ENCODE data around the gene ZNF547.
A peak's percentile ranks its signal among the peaks of the same experiment; 100 is the strongest.
"Not testable (repeated sequence)": the region's sequence is repeated elsewhere in the genome, so short reads cannot be mapped to it uniquely, and the experiment has no call there.

ZNF547 gene

DNA sequence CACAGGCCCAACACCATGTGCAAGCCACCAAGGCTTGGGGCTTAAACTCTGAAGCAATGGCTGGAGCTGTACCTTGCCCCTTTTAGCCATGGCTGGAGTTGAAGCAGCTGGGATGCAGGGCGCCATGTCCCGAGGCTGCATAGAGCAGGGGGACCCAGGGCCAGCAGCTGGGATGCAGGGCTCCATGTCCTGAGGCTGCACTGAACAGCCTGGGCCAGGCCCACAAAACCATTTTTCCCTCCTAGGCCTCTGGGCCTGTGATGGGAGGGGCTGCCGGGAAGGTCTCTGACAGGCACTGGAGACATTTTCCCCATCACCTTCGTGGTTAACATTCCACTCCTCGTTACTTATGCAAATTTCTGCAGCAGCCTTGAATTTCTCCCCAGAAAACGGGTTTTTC, 10.8 kb downstream of the ZNF547 start:
- TF ChIP-seq, protein P1, sequence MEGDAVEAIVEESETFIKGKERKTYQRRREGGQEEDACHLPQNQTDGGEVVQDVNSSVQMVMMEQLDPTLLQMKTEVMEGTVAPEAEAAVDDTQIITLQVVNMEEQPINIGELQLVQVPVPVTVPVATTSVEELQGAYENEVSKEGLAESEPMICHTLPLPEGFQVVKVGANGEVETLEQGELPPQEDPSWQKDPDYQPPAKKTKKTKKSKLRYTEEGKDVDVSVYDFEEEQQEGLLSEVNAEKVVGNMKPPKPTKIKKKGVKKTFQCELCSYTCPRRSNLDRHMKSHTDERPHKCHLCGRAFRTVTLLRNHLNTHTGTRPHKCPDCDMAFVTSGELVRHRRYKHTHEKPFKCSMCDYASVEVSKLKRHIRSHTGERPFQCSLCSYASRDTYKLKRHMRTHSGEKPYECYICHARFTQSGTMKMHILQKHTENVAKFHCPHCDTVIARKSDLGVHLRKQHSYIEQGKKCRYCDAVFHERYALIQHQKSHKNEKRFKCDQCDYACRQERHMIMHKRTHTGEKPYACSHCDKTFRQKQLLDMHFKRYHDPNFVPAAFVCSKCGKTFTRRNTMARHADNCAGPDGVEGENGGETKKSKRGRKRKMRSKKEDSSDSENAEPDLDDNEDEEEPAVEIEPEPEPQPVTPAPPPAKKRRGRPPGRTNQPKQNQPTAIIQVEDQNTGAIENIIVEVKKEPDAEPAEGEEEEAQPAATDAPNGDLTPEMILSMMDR (IDR thresholded peaks at IDR 0.05; ENCODE audit: low read depth, low read length): no peak

GRCh38 chr19:57374647-57375046, 11.3 kb downstream of the ZNF547 start:
- not testable (repeated sequence) for H3K4me3 ChIP-seq (ENCODE audit: low read depth, low read length)

More for the DNA sequence above, 10.8 kb downstream of the ZNF547 start:
- no peak overlapping the region for H3K4me3 ChIP-seq (ENCODE audit: low read depth, low read length)

DNA sequence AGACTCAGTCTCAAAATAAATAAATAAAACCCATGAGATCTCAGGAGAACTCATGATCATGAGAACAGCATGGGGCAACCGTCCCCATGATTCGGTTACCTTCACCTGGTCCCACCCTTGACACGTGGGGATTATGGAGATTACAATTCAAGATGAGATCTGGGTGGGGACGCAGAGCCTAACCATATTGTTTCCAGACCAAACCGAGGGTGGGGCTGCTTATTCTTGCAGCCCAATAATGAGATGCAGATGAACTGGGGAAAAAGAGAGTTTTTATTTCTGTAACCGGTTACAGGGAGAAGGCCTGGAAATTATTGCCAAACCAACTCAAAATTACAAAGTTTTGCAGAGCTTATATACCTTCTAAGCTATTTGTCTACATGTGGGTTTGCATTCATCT, 12.8 kb downstream of the ZNF547 start:
- TF ChIP-seq, protein P1 (IDR thresholded peaks at IDR 0.05; ENCODE audit: low read depth, low read length): no peak
- H3K4me3 ChIP-seq (ENCODE audit: low read depth, low read length): no peak overlapping the region

DNA sequence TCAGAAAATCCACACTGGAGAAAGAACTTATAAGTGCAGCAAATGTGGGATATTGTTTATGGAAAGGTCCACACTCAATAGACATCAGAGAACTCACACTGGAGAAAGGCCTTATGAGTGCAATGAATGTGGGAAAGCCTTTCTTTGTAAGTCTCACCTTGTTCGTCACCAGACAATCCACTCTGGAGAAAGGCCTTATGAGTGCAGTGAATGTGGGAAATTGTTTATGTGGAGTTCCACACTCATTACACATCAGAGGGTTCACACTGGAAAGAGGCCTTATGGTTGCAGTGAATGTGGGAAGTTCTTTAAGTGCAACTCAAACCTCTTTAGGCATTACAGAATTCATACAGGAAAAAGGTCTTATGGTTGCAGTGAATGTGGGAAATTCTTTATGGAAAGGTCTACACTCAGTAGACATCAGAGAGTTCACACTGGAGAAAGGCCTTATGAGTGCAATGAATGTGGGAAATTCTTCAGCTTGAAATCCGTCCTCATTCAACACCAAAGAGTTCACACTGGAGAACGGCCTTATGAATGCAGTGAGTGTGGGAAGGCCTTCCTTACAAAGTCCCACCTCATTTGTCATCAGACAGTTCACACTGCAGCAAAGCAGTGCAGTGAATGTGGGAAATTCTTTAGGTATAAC, 14.3 kb downstream of the ZNF547 start:
- no peak overlapping the region for H3K4me3 ChIP-seq (ENCODE audit: low read depth, low read length)
- TF ChIP-seq, protein P1 (IDR thresholded peaks at IDR 0.05; ENCODE audit: low read depth, low read length): no peak

GRCh38 chr19:57380923-57381322, 17.6 kb downstream of the ZNF547 start:
- TF ChIP-seq, protein P1 (IDR thresholded peaks at IDR 0.05; ENCODE audit: low read depth, low read length): no peak
- no peak overlapping the region for H3K4me3 ChIP-seq (ENCODE audit: low read depth, low read length)

DNA sequence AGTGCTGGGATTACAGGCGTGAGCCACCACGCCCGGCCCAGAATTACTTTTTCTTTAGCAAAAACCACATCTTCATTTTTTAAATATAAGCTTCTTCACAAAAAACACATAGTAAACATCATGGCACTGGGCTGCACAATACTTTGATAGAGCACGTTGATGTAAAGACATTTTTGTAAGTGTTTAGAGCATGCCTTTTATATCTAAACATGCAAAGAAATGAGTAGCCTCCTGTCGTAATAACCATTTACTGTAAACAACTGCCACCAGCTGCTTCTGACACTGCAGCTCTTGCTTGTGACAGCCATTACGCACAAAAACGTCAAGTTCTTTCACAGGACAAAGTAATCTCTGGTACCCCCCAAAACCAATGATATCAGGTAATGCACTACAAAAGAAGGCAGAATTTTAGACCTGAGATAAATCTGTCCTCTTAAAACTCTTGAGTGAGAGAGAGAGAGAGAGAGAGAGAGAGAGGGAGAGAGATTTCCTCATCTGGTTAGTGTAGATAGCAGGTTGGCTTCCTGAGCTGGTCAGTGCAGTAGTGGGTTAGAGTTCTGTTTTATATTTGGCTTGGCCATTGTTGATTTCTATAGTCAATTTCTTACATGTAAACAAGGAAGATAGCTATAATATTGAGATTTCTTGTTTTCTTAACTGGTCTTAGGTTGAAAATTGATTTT, 19.6 kb downstream of the ZNF547 start:
- H3K4me3 ChIP-seq (ENCODE audit: low read depth, low read length): no peak overlapping the region
- TF ChIP-seq, protein P1 (IDR thresholded peaks at IDR 0.05; ENCODE audit: low read depth, low read length): no peak

GRCh38 chr19:57389194-57389729, 25.9 kb downstream of the ZNF547 start:
- TF ChIP-seq, protein P1 (IDR thresholded peaks at IDR 0.05; ENCODE audit: low read depth, low read length): no peak
- H3K4me3 ChIP-seq (ENCODE audit: low read depth, low read length): peak overlapping the region; percentile 91

Data from WI38 (cell line).